Measurements from ENCODE around the gene EMID1. TPM values are rescaled to one million over a fixed set of nuclear protein-coding genes. Genes with fewer than 3 reads are reported as not detected.
A peak's percentile ranks its signal among the peaks of the same experiment; 100 is the strongest.

The EMID1 gene
- total and polyA plus RNA-seq, 12 donors, result 0.22 to 1.1 (median 0.41) TPM; not detected in 1

- no peaks in the 10 kb centered on the region for H3K36me3 ChIP-seq
- no peak for DNase-seq
Observed at GRCh38 chr22:29200901-29201300, 4.8 kb upstream of the EMID1 start.

GRCh38 chr22:29201782-29202181, 3.9 kb upstream of the EMID1 start:
- no peak for TF ChIP-seq CTCF (IDR thresholded peaks at IDR 0.05)
- Histone ChIP-seq H3K4me1 (peaks cover 5 to 31% (median 19%) of the 10 kb centered on the region in 9 donors), H3K36me3 (no peaks in the 10 kb centered on the region), H3K27me3 (peaks cover 0 to 18% (median 2%) of the 10 kb centered on the region in 7 donors), H3K9me3 (no peaks in the 10 kb centered on the region), H3K4me3 (no peak overlapping the region), H3K27ac (peak overlapping the region in 8 of 10 donors; percentile 10 to 64 (median 51))
- 61 to 70% methylated on average over 7 of the region's 7 CpGs for WGBS, 2 donors
- ATAC-seq, result peak in 3 of 8 donors; percentile 20 to 49 (median 21)
- intact Hi-C loops (cut with DNase I), result loop anchor here in 1 of 10 donors (2.0 kb wide), 1 partner anchor 43 kb away; no protein-coding TSS in a partner anchor
- no peak for DNase-seq

More at GRCh38 chr22:29200901-29201300, 4.8 kb upstream of the EMID1 start:
- 94 to 95% methylated on average over 7 of the region's 7 CpGs for WGBS, 2 donors
- H3K4me3 ChIP-seq, result no peak overlapping the region
- ATAC-seq, result no peak
- no peaks in the 10 kb centered on the region for H3K9me3 ChIP-seq
- H3K27ac ChIP-seq, result no peak overlapping the region
- H3K4me1 ChIP-seq, result peaks cover under 1 to 28% (median 17%) of the 10 kb centered on the region in 9 donors
- peaks cover 0 to 10% (median 0%) of the 10 kb centered on the region in 7 donors for H3K27me3 ChIP-seq
- intact Hi-C loops (cut with DNase I), result no loop called here
- no peak for TF ChIP-seq CTCF (IDR thresholded peaks at IDR 0.05)

GRCh38 chr22:29202212-29203192, 3.2 kb upstream of the EMID1 start:
- Histone ChIP-seq H3K27ac (peak overlapping the region in 9 of 10 donors; percentile 10 to 64 (median 49)), H3K4me3 (no peak overlapping the region), H3K36me3 (no peaks in the 10 kb centered on the region), H3K4me1 (peaks cover 5 to 31% (median 19%) of the 10 kb centered on the region in 9 donors), H3K27me3 (peaks cover 0 to 26% (median 4%) of the 10 kb centered on the region in 7 donors), H3K9me3 (no peaks in the 10 kb centered on the region)
- DNase-seq (peak; percentile 51 to 70), ATAC-seq (peak; percentile 50 to 81 (median 65))
- intact Hi-C loops (cut with DNase I), result loop anchor here in 1 of 10 donors (2.0 kb wide), 1 partner anchor 42 kb away; no protein-coding TSS in a partner anchor
- WGBS, 2 donors, result 43 to 52% methylated on average over 24 of the region's 24 CpGs
- peak in 6 of 9 donors; percentile 24 to 38 (median 28) for TF ChIP-seq CTCF (IDR thresholded peaks at IDR 0.05)
